Stimulated activated naive CD4-positive, alpha-beta T cell (primary cell): ENCODE measurements around the gene EPHA2.

Experiments
- DNase-seq, 6 experiments: peaks; one replicate each; lab custom pipeline; 2025; lab: John Stamatoyannopoulos, UW

The EPHA2 gene

GRCh38 chr1:16149702-16150488 is 6.0 kb downstream of the EPHA2 start:
- DNase-seq: no peak

GRCh38 chr1:16149146-16149545 is 6.7 kb downstream of the EPHA2 start:
- no peak for DNase-seq

GRCh38 chr1:16148329-16149092 is 7.4 kb downstream of the EPHA2 start:
- no peak for DNase-seq

GRCh38 chr1:16147156-16147926 is 8.5 kb downstream of the EPHA2 start:
- DNase-seq: no peak

GRCh38 chr1:16146279-16147155 is 9.4 kb downstream of the EPHA2 start:
- DNase-seq: no peak

GRCh38 chr1:16145662-16146278 is 10.1 kb downstream of the EPHA2 start:
- no peak for DNase-seq

- no peak for DNase-seq
Observed at GRCh38 chr1:16145030-16145661, 10.7 kb downstream of the EPHA2 start.

- DNase-seq: no peak
Observed at GRCh38 chr1:16144325-16145029, 11.4 kb downstream of the EPHA2 start.

GRCh38 chr1:16143566-16144324 is 12.1 kb downstream of the EPHA2 start:
- no peak for DNase-seq

- DNase-seq: no peak
Observed at GRCh38 chr1:16143005-16143565, 12.8 kb downstream of the EPHA2 start.

- no peak for DNase-seq
Observed at GRCh38 chr1:16142383-16142995, 13.4 kb downstream of the EPHA2 start.

- DNase-seq: no peak
Observed at GRCh38 chr1:16141573-16142336, 14.1 kb downstream of the EPHA2 start.

GRCh38 chr1:16140068-16140596 is 15.7 kb downstream of the EPHA2 start:
- no peak for DNase-seq

- DNase-seq: no peak
Observed at GRCh38 chr1:16139473-16139962, 16.4 kb downstream of the EPHA2 start.

GRCh38 chr1:16138772-16139221 is 17.1 kb downstream of the EPHA2 start:
- no peak for DNase-seq

- no peak for DNase-seq
Observed at GRCh38 chr1:16137890-16138467, 17.9 kb downstream of the EPHA2 start.

GRCh38 chr1:16135501-16135900 is 20.4 kb downstream of the EPHA2 start:
- no peak for DNase-seq
